Keratinocyte (primary cell): ENCODE measurements around the gene HS3ST1. TPM values are rescaled to one million over a fixed set of nuclear protein-coding genes. Genes with fewer than 3 reads are reported as not detected.

Experiments used
- DNase-seq: peaks from one replicate; pipeline ENCODE4 v3.0.0-alpha.2; 2011; ENCODE audit warnings: low read depth, missing footprints, low spot score
- FAIRE-seq: peaks from 2 replicates; lab custom pipeline; 2011; peaks lifted over from hg19 to GRCh38; lab: Jason Lieb, UNC
- H2AFZ ChIP-seq: 2 replicates; pipeline ENCODE4 v1.6.0; 2012; ENCODE audit warnings: low read length, control low read depth, inconsistent platforms; ENCODE audit not compliant: control insufficient read depth
- H3K27ac ChIP-seq: 2 replicates; pipeline ENCODE4 v1.5.1; 2011; ENCODE audit warnings: low read length; ENCODE audit not compliant: control insufficient read depth, insufficient read depth
- H3K27me3 ChIP-seq: 3 replicates; pipeline ENCODE4 v1.6.0; 2011; ENCODE audit warnings: low read length; ENCODE audit not compliant: control insufficient read depth, insufficient read depth; ENCODE audit errors: extremely low read depth
- H3K36me3 ChIP-seq, 2 experiments: 2 replicates in 1 of 2; 3 replicates in 1 of 2; pipeline ENCODE4 v1.5.1; 2011; ENCODE audit warnings: low read length in 2 of 2, mild to moderate bottlenecking in 1 of 2; ENCODE audit not compliant: control insufficient read depth in 2 of 2, insufficient read depth in 2 of 2; ENCODE audit errors: extremely low read depth in 1 of 2
- H3K4me1 ChIP-seq: 3 replicates; pipeline ENCODE4 v1.5.1; 2011; ENCODE audit warnings: low read length; ENCODE audit not compliant: control insufficient read depth, insufficient read depth; ENCODE audit errors: extremely low read depth
- H3K4me2 ChIP-seq: 3 replicates; pipeline ENCODE4 v1.6.0; 2011; ENCODE audit warnings: low read depth, low read length; ENCODE audit not compliant: control insufficient read depth, insufficient read depth; ENCODE audit errors: extremely low read depth
- H3K4me3 ChIP-seq, 3 experiments: fragments of 200-600 bp in 1 of 3; sonication (generic) in 1 of 3; 2 replicates in 2 of 3; 3 replicates in 1 of 3; pipeline ENCODE4 v1.5.1; 2011 to 2016; ENCODE audit warnings: low read length in 3 of 3, mild to moderate bottlenecking in 3 of 3, control low read depth in 2 of 3, inconsistent platforms in 1 of 3, low read depth in 1 of 3, mixed read lengths in 1 of 3, mixed run types in 1 of 3, moderate library complexity in 1 of 3; ENCODE audit not compliant: control insufficient read depth in 2 of 3, insufficient read depth in 2 of 3; ENCODE audit errors: extremely low read depth in 1 of 3
- H3K79me2 ChIP-seq: 2 replicates; pipeline ENCODE4 v1.6.0; 2012; ENCODE audit warnings: low read length; ENCODE audit not compliant: control insufficient read depth, insufficient read depth
- H3K9ac ChIP-seq: 3 replicates; pipeline ENCODE4 v1.6.0; 2011; ENCODE audit warnings: low read length; ENCODE audit not compliant: control insufficient read depth, insufficient read depth; ENCODE audit errors: extremely low read depth
- H3K9me1 ChIP-seq: 3 replicates; pipeline ENCODE4 v1.6.0; 2011; ENCODE audit warnings: low read length; ENCODE audit not compliant: control insufficient read depth, insufficient read depth; ENCODE audit errors: extremely low read depth
- H3K9me3 ChIP-seq: 2 replicates; pipeline ENCODE4 v1.5.1; 2012; ENCODE audit warnings: low read depth, low read length; ENCODE audit not compliant: control insufficient read depth
- H4K20me1 ChIP-seq: 3 replicates; pipeline ENCODE4 v1.6.0; 2011; ENCODE audit warnings: low read length; ENCODE audit not compliant: control insufficient read depth, insufficient read depth; ENCODE audit errors: extremely low read depth
- EZH2 ChIP-seq: IDR thresholded peaks from one replicate; pipeline ENCODE4 v1.6.1; 2012; ENCODE audit warnings: inconsistent platforms, mild to moderate bottlenecking, low read length, moderate library complexity
- dilution Hi-C: fragments of 300-500 bp; cut with MboI; formaldehyde crosslinking; loops from one replicate; pipeline ENCODE4 v1.7.0; 2020; ENCODE audit warnings: low sequenced_read_pairs; ENCODE audit not compliant: extremely low pct_ligation_motif_present
- polyA plus RNA-seq, 5 experiments: library from polyadenylated mRNA; depleted of rRNA in 3 of 5; stranded (reverse) in 3 of 5; stranded (forward) in 1 of 5; unstranded in 1 of 5; fragments of >200 nt; gene quantifications; 1 replicate in 1 of 5; 2 replicates in 3 of 5; 3 replicates in 1 of 5; pipeline versions ENCODE4 v1.2.1 to v1.2.3, GENCODE V29; 2011 to 2012; ENCODE audit warnings: missing spikeins in 2 of 5, low read depth in 1 of 5, low replicate concordance in 1 of 5
- TF ChIP-seq, protein P1 (sequence below), 3 experiments: IDR thresholded peaks in 1 of 3; conservative IDR thresholded peaks in 1 of 3; optimal IDR thresholded peaks in 1 of 3; 2 replicates in 2 of 3; 3 replicates in 1 of 3; pipeline versions ENCODE3 to v1.5.1; 2011; ENCODE audit warnings: low read length in 3 of 3, mild to moderate bottlenecking in 3 of 3, moderate library complexity in 2 of 3, control low read depth in 1 of 3, inconsistent platforms in 1 of 3; ENCODE audit not compliant: insufficient read depth in 2 of 3; ENCODE audit errors: extremely low read depth in 1 of 3

Gene HS3ST1
- polyA plus RNA-seq, 1 donor (not counting 4 experiments of a cell fraction or from before 2014, with no cell fraction given) = 2.0 TPM

DNA sequence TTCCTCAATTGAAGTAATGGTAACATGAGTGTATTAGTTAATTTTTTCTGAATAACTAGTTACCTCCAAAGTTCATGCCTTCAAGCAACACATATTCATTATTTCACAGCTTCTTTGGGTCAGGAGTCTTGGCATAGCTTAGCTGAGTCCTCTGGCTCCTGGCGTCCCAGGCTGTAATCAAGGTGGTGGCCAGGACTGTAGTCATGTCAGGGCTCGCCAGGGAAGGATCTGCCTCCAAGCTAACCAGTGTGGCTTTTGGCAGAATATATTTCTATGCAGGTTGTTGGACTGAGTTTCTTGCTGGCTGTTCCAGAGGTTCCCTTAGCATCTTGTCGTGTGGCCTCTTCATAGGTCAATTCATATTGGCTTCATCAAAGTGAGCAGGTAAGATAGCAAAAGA lies 10.0 kb upstream of the HS3ST1 start:
- Histone ChIP-seq H3K36me3 (no peaks in the 10 kb centered on the region), H4K20me1 (no peaks in the 10 kb centered on the region), H3K79me2 (no peaks in the 10 kb centered on the region), H3K27me3 (no peaks in the 10 kb centered on the region), H3K27ac (no peak overlapping the region), H3K9me1 (no peaks in the 10 kb centered on the region), H3K4me3 (no peak overlapping the region), H3K9me3 (no peaks in the 10 kb centered on the region), H2AFZ (no peak overlapping the region), H3K4me2 (no peak overlapping the region), H3K4me1 (peaks cover 17% of the 10 kb centered on the region), H3K9ac (no peak overlapping the region)
- DNase-seq (no peak), FAIRE-seq (peak; percentile 92)
- dilution Hi-C loops = no loop called here
- TF ChIP-seq, protein P1, sequence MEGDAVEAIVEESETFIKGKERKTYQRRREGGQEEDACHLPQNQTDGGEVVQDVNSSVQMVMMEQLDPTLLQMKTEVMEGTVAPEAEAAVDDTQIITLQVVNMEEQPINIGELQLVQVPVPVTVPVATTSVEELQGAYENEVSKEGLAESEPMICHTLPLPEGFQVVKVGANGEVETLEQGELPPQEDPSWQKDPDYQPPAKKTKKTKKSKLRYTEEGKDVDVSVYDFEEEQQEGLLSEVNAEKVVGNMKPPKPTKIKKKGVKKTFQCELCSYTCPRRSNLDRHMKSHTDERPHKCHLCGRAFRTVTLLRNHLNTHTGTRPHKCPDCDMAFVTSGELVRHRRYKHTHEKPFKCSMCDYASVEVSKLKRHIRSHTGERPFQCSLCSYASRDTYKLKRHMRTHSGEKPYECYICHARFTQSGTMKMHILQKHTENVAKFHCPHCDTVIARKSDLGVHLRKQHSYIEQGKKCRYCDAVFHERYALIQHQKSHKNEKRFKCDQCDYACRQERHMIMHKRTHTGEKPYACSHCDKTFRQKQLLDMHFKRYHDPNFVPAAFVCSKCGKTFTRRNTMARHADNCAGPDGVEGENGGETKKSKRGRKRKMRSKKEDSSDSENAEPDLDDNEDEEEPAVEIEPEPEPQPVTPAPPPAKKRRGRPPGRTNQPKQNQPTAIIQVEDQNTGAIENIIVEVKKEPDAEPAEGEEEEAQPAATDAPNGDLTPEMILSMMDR (optimal IDR thresholded peaks at IDR 0.05 in 1 of 3, IDR thresholded peaks at IDR 0.05 in 1 of 3, conservative IDR thresholded peaks at IDR 0.05 in 1 of 3; ENCODE audit: extremely low read depth in 1 of 3, insufficient read depth in 2 of 3, low read length in 3 of 3) = no peak
- TF ChIP-seq EZH2 = no peak

DNA sequence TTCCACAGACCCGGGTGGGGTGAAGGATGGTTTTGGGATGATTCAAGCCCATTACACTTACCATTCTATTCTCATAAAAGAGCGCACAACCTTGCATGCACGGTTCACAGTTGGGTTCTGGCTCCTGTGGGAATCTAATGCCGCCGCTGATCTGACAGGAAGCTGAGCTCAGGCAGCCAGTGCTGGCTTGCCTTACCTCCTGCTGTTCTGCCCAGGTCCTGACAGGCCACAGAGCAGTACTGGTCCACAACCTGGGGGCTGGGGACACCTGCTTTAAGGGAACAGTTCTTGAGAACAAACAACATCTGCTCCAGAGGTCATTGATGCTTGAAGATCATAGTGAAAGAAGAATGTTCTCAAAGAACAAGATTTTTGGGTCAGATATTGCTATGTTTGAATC lies 8.0 kb upstream of the HS3ST1 start:
- FAIRE-seq = peak; percentile 32
- no peak for DNase-seq
- Histone ChIP-seq H2AFZ (no peak overlapping the region), H3K36me3 (no peaks in the 10 kb centered on the region), H3K79me2 (no peaks in the 10 kb centered on the region), H3K27me3 (no peaks in the 10 kb centered on the region), H3K4me3 (no peak overlapping the region), H3K27ac (no peak overlapping the region), H3K9me3 (no peaks in the 10 kb centered on the region), H4K20me1 (no peaks in the 10 kb centered on the region), H3K4me2 (peak overlapping the region; percentile 25), H3K9ac (no peak overlapping the region), H3K9me1 (no peaks in the 10 kb centered on the region), H3K4me1 (peaks cover 17% of the 10 kb centered on the region)
- TF ChIP-seq, protein P1 (optimal IDR thresholded peaks at IDR 0.05 in 1 of 3, IDR thresholded peaks at IDR 0.05 in 1 of 3, conservative IDR thresholded peaks at IDR 0.05 in 1 of 3; ENCODE audit: extremely low read depth in 1 of 3, insufficient read depth in 2 of 3, low read length in 3 of 3) = no peak
- TF ChIP-seq EZH2 = no peak
- dilution Hi-C loops = no loop called here
